Measurements from ENCODE around the gene ZBED6.
"Not testable (repeated sequence)": the region's sequence is repeated elsewhere in the genome, so short reads cannot be mapped to it uniquely, and the experiment has no call there.

The ZBED6 gene

GRCh38 chr1:203781962-203782361 is 13.5 kb upstream of the ZBED6 start:
- FAIRE-seq, result no peak

DNA sequence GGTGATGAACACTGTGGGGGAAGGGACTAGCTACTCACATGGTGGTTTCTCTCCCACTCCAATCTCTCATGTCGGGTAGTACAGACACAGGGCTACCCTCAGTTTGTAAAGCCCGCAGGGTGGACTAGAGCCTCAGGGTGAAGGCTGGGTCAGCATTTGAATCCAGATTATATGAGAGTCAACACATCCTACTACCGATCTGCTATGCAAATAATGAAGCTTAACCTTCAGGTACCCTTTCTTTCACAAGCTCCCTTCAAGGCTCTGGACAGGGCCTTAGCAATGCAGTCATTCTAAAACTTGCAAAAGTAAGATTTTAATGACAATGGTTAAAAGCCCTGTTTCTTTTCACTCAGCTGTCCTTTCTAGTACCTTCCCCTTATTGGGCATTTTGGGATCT is 5.5 kb upstream of the ZBED6 start:
- no peak for FAIRE-seq

- no peak for FAIRE-seq
These were observed 3.9 kb upstream of the ZBED6 start for GRCh38 chr1:203791498-203791897.

GRCh38 chr1:203792486-203792885 is 2.9 kb upstream of the ZBED6 start:
- FAIRE-seq, result no peak

DNA sequence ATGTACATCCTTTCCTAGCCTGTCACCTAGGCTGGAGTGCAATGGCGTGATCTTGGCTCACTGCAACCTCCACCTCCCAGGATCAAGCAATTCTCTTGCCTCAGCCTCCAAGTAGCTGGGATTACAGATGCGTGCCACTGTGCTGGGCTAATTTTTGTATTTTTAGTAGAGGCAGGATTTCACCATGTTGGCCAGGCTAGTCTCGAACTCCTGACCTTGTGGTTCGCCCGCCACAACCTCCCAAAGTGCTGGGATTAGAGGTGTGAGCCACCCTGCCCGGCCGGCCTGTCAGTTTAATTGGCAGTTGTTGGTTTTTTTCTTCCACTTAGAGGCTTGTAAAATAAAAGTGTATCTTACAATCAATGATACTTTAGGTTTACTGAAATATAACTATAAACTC is 1.9 kb upstream of the ZBED6 start:
- not testable (repeated sequence) for FAIRE-seq

DNA sequence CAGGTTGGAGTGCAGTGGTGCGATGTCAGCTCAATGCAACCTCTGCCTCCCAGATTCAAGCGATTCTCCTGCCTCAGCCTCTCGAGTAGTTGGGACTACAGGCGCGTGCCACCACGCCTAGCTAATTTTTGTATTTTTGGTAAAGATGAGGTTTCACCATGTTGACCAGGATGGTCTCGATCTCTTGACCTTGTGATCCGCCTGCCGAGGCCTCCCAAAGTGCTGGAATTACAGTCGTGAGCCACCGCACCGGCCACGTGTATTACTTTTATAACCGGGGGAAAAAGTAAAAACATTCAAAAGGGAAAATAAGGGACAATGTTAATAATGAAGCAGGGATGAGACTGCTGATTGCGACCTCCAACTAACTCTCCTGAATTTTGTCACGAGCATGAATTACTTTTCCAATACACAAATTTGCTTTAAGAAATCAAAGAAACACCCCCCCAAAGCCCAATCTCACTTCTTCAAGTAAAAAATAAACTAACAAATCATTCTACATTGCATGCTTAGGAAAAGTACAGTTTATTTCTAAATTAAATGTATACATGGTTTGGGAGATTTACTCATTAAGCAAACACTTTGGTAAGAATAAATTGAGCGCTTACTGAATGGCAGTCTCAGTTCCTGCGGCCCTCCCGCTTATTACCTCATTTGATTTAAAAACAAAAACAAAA is 521 bp upstream of the ZBED6 start:
- no peak for FAIRE-seq

GRCh38 chr1:203796236-203796605 is 798 bp downstream of the ZBED6 start:
- no peak for FAIRE-seq

GRCh38 chr1:203797216-203797615 is 1.8 kb downstream of the ZBED6 start:
- no peak for FAIRE-seq

DNA sequence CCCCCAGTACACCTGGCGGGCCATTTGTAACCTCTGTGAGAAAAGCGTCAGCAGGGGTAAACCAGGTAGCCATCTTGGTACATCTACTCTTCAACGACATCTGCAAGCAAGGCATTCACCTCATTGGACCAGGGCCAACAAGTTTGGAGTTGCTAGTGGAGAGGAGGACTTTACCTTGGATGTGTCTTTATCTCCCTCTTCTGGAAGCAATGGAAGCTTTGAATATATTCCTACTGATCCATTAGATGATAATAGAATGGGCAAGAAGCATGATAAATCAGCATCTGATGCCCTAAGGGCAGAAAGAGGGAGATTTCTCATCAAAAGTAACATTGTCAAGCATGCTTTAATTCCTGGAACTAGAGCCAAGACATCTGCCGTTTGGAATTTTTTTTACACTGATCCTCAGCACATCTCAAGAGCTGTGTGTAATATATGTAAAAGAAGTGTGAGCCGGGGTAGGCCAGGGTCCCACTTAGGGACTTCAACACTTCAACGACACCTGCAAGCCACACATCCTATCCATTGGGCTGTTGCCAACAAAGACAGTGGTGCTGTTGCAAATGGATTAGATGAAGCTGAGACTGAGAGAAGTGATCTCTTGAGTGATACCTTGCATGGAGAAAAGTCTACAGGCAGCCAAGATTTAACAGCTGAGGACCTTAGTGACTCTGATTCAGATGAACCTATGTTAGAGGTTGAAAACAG is 2.7 kb downstream of the ZBED6 start:
- no peak for FAIRE-seq

DNA sequence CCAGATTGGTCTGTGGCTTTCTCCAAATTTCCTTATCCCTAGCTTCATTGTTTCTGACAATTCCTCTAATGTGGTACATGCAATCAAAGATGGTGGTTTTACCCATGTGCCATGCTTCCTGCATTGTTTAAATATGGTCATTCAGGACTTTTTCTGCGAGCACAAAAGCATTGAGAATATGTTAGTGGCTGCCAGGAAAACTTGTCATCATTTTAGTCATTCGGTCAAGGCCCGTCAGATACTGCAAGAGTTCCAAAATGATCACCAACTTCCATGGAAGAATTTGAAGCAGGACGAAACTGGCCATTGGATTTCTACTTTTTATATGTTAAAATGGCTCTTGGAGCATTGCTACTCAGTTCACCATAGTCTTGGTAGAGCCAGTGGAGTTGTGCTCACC is 3.7 kb downstream of the ZBED6 start:
- no peak for FAIRE-seq

DNA sequence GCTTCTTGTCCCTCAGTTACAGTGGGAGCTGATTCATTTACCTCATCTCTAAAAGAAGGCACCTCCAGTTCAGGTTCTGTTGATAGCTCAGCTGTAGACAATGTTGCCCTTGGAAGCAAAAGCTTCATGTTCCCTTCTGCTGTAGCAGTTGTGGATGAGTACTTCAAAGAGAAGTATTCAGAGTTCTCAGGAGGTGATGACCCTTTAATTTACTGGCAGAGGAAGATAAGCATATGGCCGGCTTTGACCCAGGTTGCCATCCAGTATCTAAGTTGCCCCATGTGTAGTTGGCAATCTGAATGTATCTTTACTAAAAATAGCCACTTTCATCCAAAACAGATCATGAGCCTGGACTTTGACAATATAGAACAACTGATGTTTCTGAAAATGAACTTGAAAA is 4.5 kb downstream of the ZBED6 start:
- FAIRE-seq, result no peak

GRCh38 chr1:203805689-203806088 is 10.3 kb downstream of the ZBED6 start:
- no peak for FAIRE-seq

- no peak for FAIRE-seq
These were observed 11.8 kb downstream of the ZBED6 start for GRCh38 chr1:203807196-203807595.

DNA sequence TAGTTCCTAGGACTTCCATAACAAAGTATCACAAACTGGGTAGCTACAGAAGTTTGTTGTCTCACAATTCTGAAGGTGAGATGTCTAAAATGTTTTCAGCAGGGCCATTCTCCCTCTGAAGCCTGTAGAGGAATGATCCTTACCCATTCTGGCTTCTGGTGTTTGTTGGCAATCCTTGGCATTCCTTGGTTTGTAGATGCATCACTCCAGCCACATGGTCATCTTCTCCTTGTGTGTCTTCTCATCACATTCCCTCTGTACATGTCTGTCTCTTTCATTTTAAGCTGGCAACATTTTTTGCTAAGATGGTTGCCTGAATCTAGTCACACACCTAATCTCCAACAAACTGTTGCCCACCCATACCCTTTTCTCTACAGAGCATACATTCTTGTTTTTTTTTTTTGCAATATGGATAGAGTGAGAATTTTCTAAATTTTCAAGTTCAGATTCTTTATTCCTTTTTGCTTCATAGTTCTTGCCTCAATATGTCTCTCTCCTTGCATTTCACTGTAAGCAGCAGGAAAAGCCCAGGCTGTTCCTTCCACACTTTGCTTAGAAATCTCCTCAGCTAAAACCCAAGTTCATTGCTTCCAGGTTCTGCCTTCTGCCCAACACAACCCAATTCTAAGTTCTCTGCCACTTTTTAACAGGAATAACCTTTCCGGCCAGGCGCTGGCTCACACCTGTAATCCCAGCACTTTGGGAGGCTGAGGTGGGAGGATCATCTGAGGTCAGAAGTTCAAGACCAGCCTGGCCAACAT is 18.3 kb downstream of the ZBED6 start:
- FAIRE-seq, result no peak

- FAIRE-seq, result no peak
These were observed 23.0 kb downstream of the ZBED6 start for GRCh38 chr1:203818399-203818798.

DNA sequence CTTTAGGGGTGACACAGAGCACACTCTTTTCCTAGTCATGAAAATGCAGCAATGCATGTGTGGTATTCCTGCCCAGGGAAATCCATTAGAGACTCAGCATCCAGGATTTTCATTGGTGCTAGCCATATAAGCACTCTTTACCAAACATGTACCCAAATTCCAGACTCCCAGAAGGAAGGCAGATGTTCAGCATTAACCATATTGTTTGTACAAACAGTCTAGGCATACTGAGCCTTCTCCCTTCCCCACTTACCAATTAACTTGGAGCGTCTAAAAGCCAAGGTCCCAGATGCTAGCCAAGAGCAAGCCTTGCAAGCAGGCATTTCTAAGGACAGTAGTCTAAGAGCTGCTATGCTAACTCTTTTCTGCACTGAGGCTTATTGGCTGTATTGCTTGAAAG is 27.9 kb downstream of the ZBED6 start:
- no peak for FAIRE-seq

DNA sequence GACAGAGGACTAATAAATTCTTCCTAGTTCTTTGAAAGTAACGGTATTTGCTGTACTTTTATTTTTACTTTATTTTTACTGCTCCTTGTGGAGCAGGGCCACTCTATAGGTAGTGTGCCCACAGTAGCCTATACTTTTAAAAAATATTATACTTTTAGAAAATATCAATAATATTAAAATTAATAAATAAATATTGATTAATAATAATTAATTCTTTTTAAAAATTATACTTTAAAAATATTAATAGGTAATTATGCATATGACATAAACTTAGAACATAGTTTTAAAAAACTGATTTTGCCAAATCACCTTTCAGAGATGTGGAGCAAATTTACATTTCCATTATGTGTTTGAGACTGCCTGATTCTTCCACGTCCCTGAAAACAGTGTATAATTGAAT is 30.8 kb downstream of the ZBED6 start:
- peak; percentile 19 for FAIRE-seq

DNA sequence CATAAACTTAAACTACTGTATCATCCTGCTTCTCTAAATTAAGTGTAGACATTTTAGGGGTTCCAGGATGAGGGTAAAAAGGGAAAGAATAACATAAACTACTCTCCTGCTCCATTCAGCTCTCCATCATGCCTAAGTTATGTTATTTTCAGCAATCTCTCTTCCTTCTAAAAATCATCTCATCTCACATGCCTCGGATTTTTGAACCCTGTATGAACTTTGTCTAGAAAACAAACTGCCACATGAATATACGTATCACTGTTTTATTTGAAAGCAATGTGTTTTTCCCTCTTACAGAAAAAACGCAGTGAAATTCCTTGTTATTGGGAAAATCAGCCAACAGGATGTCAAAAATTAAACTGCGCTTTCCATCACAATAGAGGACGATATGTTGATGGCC is 32.6 kb downstream of the ZBED6 start:
- no peak for FAIRE-seq

DNA sequence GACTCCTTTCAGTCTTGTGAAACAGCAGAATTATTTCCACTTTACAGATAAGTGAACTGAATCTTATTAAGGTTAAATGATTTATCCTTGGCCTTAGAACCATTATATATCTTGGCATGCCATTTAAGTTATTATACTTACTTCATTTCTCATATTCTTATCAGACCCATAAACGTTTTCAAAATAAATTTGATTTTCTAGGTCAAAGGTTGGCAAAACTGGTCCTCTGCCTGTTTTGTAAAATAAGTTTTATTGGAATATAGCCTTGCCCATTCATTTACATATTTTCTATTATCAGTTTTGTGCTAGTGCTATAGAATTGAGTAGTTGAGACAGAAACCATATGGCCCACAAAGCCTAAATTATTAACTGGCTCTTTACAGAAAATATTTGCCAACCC is 33.1 kb downstream of the ZBED6 start:
- no peak for FAIRE-seq

DNA sequence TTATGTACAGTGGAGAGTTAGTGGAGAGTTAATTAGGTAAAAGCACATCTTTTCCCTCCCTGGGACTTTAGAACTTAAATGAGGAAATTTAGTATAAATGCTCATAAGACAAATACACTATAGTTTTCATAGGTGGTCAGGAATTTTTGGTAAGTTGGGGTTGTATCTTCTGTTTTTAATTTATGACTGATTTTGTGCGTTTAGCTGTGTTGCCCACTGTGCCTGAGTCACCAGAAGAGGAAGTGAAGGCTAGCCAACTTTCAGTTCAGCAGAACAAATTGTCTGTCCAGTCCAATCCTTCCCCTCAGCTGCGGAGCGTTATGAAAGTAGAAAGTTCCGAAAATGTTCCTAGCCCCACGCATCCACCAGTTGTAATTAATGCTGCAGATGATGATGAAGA is 33.8 kb downstream of the ZBED6 start:
- FAIRE-seq, result not testable (repeated sequence)

GRCh38 chr1:203835476-203835875 is 40.1 kb downstream of the ZBED6 start:
- no peak for FAIRE-seq

DNA sequence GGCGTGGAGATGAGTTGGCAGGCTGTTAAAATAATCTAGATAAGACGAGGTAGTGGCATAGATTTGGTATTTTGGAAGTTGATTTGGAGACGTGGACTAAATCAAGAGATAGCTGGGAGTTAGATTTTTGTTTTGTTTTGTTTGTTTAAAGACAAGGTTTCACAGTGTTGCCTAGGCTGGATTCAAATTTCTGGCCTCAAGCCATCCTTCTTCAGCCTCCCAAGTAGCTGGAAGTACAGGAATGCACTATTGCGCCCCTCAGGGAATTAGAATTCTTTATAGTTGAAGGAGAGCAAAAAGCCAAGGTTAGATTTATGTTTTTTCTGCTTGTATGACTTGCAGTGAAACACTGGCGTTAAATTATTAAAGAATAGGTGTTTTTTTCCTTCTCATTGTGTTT is 43.7 kb downstream of the ZBED6 start:
- FAIRE-seq, result no peak

DNA sequence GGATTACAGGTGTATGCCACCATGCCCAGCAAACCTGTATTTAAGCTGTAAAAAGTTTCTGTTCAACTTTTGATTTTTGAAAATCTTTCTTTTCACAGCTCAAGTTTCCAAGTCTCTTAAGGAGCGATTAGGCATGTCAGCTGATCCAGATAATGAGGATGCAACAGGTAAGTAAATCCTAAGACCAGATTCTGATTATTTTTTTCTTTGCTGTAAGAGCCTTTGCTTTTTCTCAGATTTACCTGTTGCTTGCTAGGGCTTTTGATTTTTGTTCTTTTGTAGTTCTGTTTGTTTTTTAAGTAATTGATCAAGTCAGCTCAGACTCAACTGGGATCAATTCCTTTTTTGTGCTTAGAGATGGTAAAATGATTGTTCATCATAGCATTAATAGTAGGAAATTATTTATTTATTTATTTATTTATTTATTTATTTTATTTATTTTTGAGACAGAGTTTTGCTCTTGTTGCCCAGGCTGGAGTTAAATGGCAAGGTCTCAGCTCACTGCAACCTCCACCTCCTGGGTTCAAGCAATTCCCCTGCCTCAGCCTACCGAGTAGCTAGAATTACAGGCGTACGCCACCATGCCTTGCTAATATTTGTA is 44.9 kb downstream of the ZBED6 start:
- FAIRE-seq, result no peak

- FAIRE-seq, result peak; percentile 3
These were observed 47.1 kb downstream of the ZBED6 start for GRCh38 chr1:203842559-203842876.
